SK-N-DZ (cell line): ENCODE results near the gene DUS4L.

Experiments used
- DNase-seq: peaks from one replicate; pipeline ENCODE4 v3.0.0-alpha.2; 2015; ENCODE audit warnings: low spot score
- small RNA-seq, 2 experiments: library from RNA; depleted of rRNA; stranded (forward); fragments of <200 nt; gene quantifications; one replicate each; pipeline ENCODE3, GENCODE V24; 2014

Gene DUS4L

GRCh38 chr7:107613948-107614347, 50.2 kb downstream of the DUS4L start:
- DNase-seq = no peak

- DNase-seq = no peak
These were observed 50.7 kb downstream of the DUS4L start for GRCh38 chr7:107614425-107614824.

- DNase-seq = no peak
These were observed 52.3 kb downstream of the DUS4L start for GRCh38 chr7:107615910-107616680.

- no peak for DNase-seq
These were observed 58.7 kb downstream of the DUS4L start for GRCh38 chr7:107622429-107622828.

- DNase-seq = no peak
These were observed 59.1 kb downstream of the DUS4L start for GRCh38 chr7:107622894-107623293.

GRCh38 chr7:107627002-107627401, 63.2 kb downstream of the DUS4L start:
- no peak for DNase-seq

Small RNAs within 50 kb of the gene (small RNA-seq; reads per million reads assigned to genes)
- gene RF01233 = 0 reads per million in 2 experiments
